Activated T-helper 1 cell treated with anti-CD3 and anti-CD28 coated beads, Interleukin-2, amount 50 U/mL, for 16 hours (primary cell): ENCODE results near the gene LMBR1.
"Not testable (repeated sequence)": the region's sequence is repeated elsewhere in the genome, so short reads cannot be mapped to it uniquely, and the experiment has no call there.

Experiments used
- DNase-seq, 2 donors: peaks; one replicate each; pipeline ENCODE4 v3.0.0-alpha.2; 2020; ENCODE audit warnings: low read depth in 1 of 2, low spot score in 1 of 2

Gene LMBR1

GRCh38 chr7:156907656-156908055 is 14.7 kb upstream of the LMBR1 start:
- DNase-seq: no peak

GRCh38 chr7:156906200-156906649 is 13.2 kb upstream of the LMBR1 start:
- DNase-seq: no peak

- DNase-seq: no peak
Measured at GRCh38 chr7:156903232-156903909, 10.4 kb upstream of the LMBR1 start.

- not testable (repeated sequence) for DNase-seq
Measured at GRCh38 chr7:156900093-156900492, 7.1 kb upstream of the LMBR1 start.

GRCh38 chr7:156898938-156899337 is 6.0 kb upstream of the LMBR1 start:
- DNase-seq: no peak

GRCh38 chr7:156897673-156898072 is 4.7 kb upstream of the LMBR1 start:
- DNase-seq: no peak

GRCh38 chr7:156896388-156897022 is 3.5 kb upstream of the LMBR1 start:
- no peak for DNase-seq

GRCh38 chr7:156895024-156895780 is 2.2 kb upstream of the LMBR1 start:
- no peak for DNase-seq

- peak; percentile 29 to 50 for DNase-seq
Measured at GRCh38 chr7:156892081-156892800, 742 bp downstream of the LMBR1 start.

GRCh38 chr7:156889746-156890145 is 3.2 kb downstream of the LMBR1 start:
- no peak for DNase-seq

- DNase-seq: no peak
Measured at GRCh38 chr7:156889089-156889488, 3.9 kb downstream of the LMBR1 start.

- no peak for DNase-seq
Measured at GRCh38 chr7:156886020-156886795, 6.8 kb downstream of the LMBR1 start.

- no peak for DNase-seq
Measured at GRCh38 chr7:156881679-156882078, 11.3 kb downstream of the LMBR1 start.

GRCh38 chr7:156875766-156876165 is 17.2 kb downstream of the LMBR1 start:
- DNase-seq: no peak

- DNase-seq: not testable (repeated sequence)
Measured at GRCh38 chr7:156868363-156868762, 24.6 kb downstream of the LMBR1 start.

GRCh38 chr7:156865493-156865892 is 27.5 kb downstream of the LMBR1 start:
- DNase-seq: no peak

- not testable (repeated sequence) for DNase-seq
Measured at GRCh38 chr7:156862022-156862421, 31.0 kb downstream of the LMBR1 start.

GRCh38 chr7:156861212-156861611 is 31.8 kb downstream of the LMBR1 start:
- DNase-seq: no peak

GRCh38 chr7:156860099-156860498 is 32.9 kb downstream of the LMBR1 start:
- not testable (repeated sequence) for DNase-seq

- DNase-seq: no peak
Measured at GRCh38 chr7:156858523-156858922, 34.5 kb downstream of the LMBR1 start.

- no peak for DNase-seq
Measured at GRCh38 chr7:156857757-156858156, 35.2 kb downstream of the LMBR1 start.
